ENCODE results near the gene KCNMB1. TPM values are rescaled to one million over a fixed set of nuclear protein-coding genes. Genes with fewer than 3 reads are reported as not detected.
A peak's percentile ranks its signal among the peaks of the same experiment; 100 is the strongest.

KCNMB1 gene
- not detected in 2 replicates for total RNA-seq (ENCODE audit: low replicate concordance)

- no peak within 1 kb of the TSS for H3K4me2 ChIP-seq
- no peaks in the 10 kb centered on the region for H4K20me1 ChIP-seq (ENCODE audit: low read depth)
- no peak within 1 kb of the TSS for H3K4me3 ChIP-seq
- no peaks in the 10 kb centered on the region for H3K27me3 ChIP-seq
- no peaks in the 10 kb centered on the region for H3K36me3 ChIP-seq
- H3K27ac ChIP-seq = no peak within 1 kb of the TSS
- Mint-ChIP-seq H3K9me3 (no peaks in the 10 kb centered on the region), H3K4me1 (peaks cover 53% of the 10 kb centered on the region), H3K27ac (peak within 1 kb of the TSS; percentile 89), H3K27me3 (ENCODE audit: insufficient read depth, low read depth) (peaks cover 19% of the 10 kb centered on the region), H3K4me3 (no peak within 1 kb of the TSS), H3K36me3 (no peaks in the 10 kb centered on the region)
- H2AFZ ChIP-seq (replicated peaks) = peak within 1 kb of the TSS; percentile 47
- no peak for DNase-seq (ENCODE audit: low spot score)
- H3K9ac ChIP-seq = no peak within 1 kb of the TSS
- no peak for TF ChIP-seq EZH2phosphoT487 (IDR thresholded peaks at IDR 0.05)
- no peak for TF ChIP-seq CTCF (IDR thresholded peaks at IDR 0.05)
- no peak for TF ChIP-seq EZH2 (IDR thresholded peaks at IDR 0.05)
- H3K4me1 ChIP-seq = peaks cover 26% of the 10 kb centered on the region
- H3F3A ChIP-seq (ENCODE audit: low read depth) = no peaks in the 10 kb centered on the region
- no peaks in the 10 kb centered on the region for H3K9me3 ChIP-seq (ENCODE audit: low read depth)
- no peaks in the 10 kb centered on the region for H3K79me2 ChIP-seq (ENCODE audit: low read depth)
Measured at GRCh38 chr5:170388818-170389549, at the start of gene KCNMB1. KCNMB1 (minus strand) TSS chr5:170389367; CDS start chr5:170385447, 3,920 bp downstream.

DNA sequence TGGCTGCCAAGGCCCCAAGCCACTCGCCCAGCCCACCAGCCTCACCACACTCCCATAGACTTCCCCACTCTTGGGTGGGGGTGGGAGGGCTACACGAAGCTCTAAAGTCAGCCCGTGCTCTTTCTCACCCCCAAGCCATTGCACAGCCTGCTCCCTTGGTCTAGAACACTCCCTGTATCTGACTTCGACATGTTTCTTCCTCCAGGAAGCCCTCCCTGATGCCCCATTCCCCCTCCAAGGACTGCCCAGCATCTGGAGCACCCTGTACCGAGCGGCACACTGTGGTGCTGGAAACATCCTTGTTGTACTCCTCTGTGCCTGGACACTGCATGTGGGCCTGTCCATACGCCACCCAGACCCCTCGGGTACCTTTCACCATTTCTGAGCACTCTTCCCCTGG, 49.4 kb upstream of the KCNMB1 start:
- H3K9me3 Mint-ChIP-seq = no peaks in the 10 kb centered on the region
- no peaks in the 10 kb centered on the region for H3K36me3 ChIP-seq

GRCh38 chr5:170437621-170438375, 48.6 kb upstream of the KCNMB1 start:
- peaks cover 14% of the 10 kb centered on the region for H3K27me3 Mint-ChIP-seq (ENCODE audit: insufficient read depth, low read depth)
- H3K4me3 Mint-ChIP-seq = no peak overlapping the region
- Histone ChIP-seq H3F3A (ENCODE audit: low read depth) (peaks cover 5% of the 10 kb centered on the region), H3K27me3 (no peaks in the 10 kb centered on the region), H3K9me3 (ENCODE audit: low read depth) (no peaks in the 10 kb centered on the region), H3K9ac (no peak overlapping the region), H3K4me3 (no peak overlapping the region), H3K4me2 (no peak overlapping the region), H3K79me2 (ENCODE audit: low read depth) (no peaks in the 10 kb centered on the region), H4K20me1 (ENCODE audit: low read depth) (no peaks in the 10 kb centered on the region), H3K36me3 (no peaks in the 10 kb centered on the region), H3K27ac (no peak overlapping the region), H2AFZ (replicated peaks) (no peak overlapping the region), H3K4me1 (peaks cover 33% of the 10 kb centered on the region)
- H3K27ac Mint-ChIP-seq = peak overlapping the region; percentile 92
- H3K36me3 Mint-ChIP-seq = no peaks in the 10 kb centered on the region
- H3K9me3 Mint-ChIP-seq = no peaks in the 10 kb centered on the region
- TF ChIP-seq EZH2 (IDR thresholded peaks at IDR 0.05) (no peak), CTCF (IDR thresholded peaks at IDR 0.05) (no peak), EZH2phosphoT487 (IDR thresholded peaks at IDR 0.05) (no peak)
- no peak for DNase-seq (ENCODE audit: low spot score)
- H3K4me1 Mint-ChIP-seq = peaks cover 61% of the 10 kb centered on the region

More for the DNA sequence above, 49.4 kb upstream of the KCNMB1 start:
- no peak overlapping the region for H3K4me3 ChIP-seq
- no peak overlapping the region for H3K9ac ChIP-seq
- H3K27ac ChIP-seq = no peak overlapping the region
- H3K4me3 Mint-ChIP-seq = peak overlapping the region; percentile 48
- peak overlapping the region; percentile 92 for H3K27ac Mint-ChIP-seq
- no peaks in the 10 kb centered on the region for H3K36me3 Mint-ChIP-seq
- H2AFZ ChIP-seq (replicated peaks) = no peak overlapping the region
- H3K27me3 ChIP-seq = no peaks in the 10 kb centered on the region
- no peak for DNase-seq (ENCODE audit: low spot score)
- no peaks in the 10 kb centered on the region for H3K9me3 ChIP-seq (ENCODE audit: low read depth)
- no peak for TF ChIP-seq EZH2phosphoT487 (IDR thresholded peaks at IDR 0.05)
- no peak for TF ChIP-seq CTCF (IDR thresholded peaks at IDR 0.05)
- no peak for TF ChIP-seq EZH2 (IDR thresholded peaks at IDR 0.05)
- H3F3A ChIP-seq (ENCODE audit: low read depth) = peaks cover 5% of the 10 kb centered on the region
- H4K20me1 ChIP-seq (ENCODE audit: low read depth) = no peaks in the 10 kb centered on the region
- peaks cover 66% of the 10 kb centered on the region for H3K4me1 Mint-ChIP-seq
- peaks cover 37% of the 10 kb centered on the region for H3K4me1 ChIP-seq
- peak overlapping the region; percentile 12 for H3K4me2 ChIP-seq
- H3K27me3 Mint-ChIP-seq (ENCODE audit: insufficient read depth, low read depth) = peaks cover 14% of the 10 kb centered on the region
- no peaks in the 10 kb centered on the region for H3K79me2 ChIP-seq (ENCODE audit: low read depth)

All from neural progenitor cell (in vitro differentiated cells).